GM12878 (cell line): Measurements from ENCODE around the gene PPOX.

Experiments
- EGR1 ChIP-seq, 2 experiments: IDR thresholded peaks; 1 replicate in 1 of 2; 2 replicates in 1 of 2; pipeline ENCODE4 v1.6.1; 2011 to 2012; ENCODE audit warnings: low read depth in 2 of 2, low read length in 2 of 2, borderline replicate concordance in 1 of 2, mild to moderate bottlenecking in 1 of 2, moderate library complexity in 1 of 2
- EP300 ChIP-seq, 2 experiments: fragments of 150-350 bp in 1 of 2; IDR thresholded peaks; 2 replicates each; pipeline ENCODE4 v1.6.1; 2011 to 2012; ENCODE audit warnings: low read depth in 2 of 2, low read length in 2 of 2, borderline replicate concordance in 1 of 2, improper control_type of control experiment in 1 of 2, inconsistent platforms in 1 of 2; ENCODE audit not compliant: control insufficient read depth in 1 of 2
- HDGF ChIP-seq: fragments of 450-650 bp; IDR thresholded peaks from 2 replicates; pipeline ENCODE4 v1.6.1; 2016; ENCODE audit warnings: antibody characterized with exemption
- MEF2B ChIP-seq: fragments of 450-650 bp; IDR thresholded peaks from 2 replicates; pipeline ENCODE4 v1.6.1; 2018; ENCODE audit warnings: mild to moderate bottlenecking, moderate library complexity; ENCODE audit not compliant: partially characterized antibody, poor library complexity, severe bottlenecking
- NRF1 ChIP-seq: conservative IDR thresholded peaks from 2 replicates; pipeline ENCODE4 v1.6.1; 2011; ENCODE audit warnings: mild to moderate bottlenecking, low read depth, low read length, improper control_type of control experiment
- POLR2A ChIP-seq: IDR thresholded peaks from 2 replicates; pipeline ENCODE4 v1.6.1; 2011; ENCODE audit warnings: low read depth, mild to moderate bottlenecking, low read length
- SP1 ChIP-seq: IDR thresholded peaks from one replicate; pipeline ENCODE4 v1.6.1; 2011; ENCODE audit warnings: low read depth, low read length
- ZNF274 ChIP-seq: IDR thresholded peaks from one replicate; pipeline ENCODE4 v1.8.0; 2011; ENCODE audit not compliant: insufficient read length, insufficient read depth
- TF ChIP-seq, protein P1 (sequence below): IDR thresholded peaks from 2 replicates; pipeline ENCODE4 v1.6.1; 2011; ENCODE audit warnings: borderline replicate concordance, low read depth, mild to moderate bottlenecking, moderate library complexity, mixed read lengths, low read length; ENCODE audit not compliant: insufficient read depth; ENCODE audit errors: extremely low read length

DNA sequence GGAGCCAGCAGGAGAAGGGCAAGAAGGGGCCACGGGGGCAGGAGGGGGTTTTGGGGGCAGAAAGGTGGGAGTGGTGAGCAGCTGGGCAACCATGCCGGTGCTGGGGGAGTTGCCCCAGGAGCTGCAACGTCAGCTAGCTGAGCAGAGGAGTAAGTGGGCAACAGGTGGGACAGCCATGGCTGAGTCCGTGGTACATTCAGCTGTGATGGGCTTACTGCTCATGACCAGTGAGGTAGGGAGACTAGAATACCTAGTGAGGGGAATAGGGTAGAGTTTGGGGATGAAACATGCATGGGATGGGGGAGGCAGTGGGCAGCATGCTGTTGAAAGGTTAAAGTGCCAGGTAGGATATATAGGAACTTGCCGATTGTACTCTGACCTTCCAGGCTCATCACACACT is 4.6 kb upstream of the PPOX start:
- no peak for TF ChIP-seq POLR2A
- no peak for TF ChIP-seq SP1
- TF ChIP-seq ZNF274: no peak
- no peak for TF ChIP-seq EGR1 (IDR thresholded peaks at IDR 0.05; ENCODE audit: borderline replicate concordance in 1 of 2, low read depth in 2 of 2, low read length in 2 of 2)
- TF ChIP-seq HDGF: no peak
- TF ChIP-seq, protein P1, sequence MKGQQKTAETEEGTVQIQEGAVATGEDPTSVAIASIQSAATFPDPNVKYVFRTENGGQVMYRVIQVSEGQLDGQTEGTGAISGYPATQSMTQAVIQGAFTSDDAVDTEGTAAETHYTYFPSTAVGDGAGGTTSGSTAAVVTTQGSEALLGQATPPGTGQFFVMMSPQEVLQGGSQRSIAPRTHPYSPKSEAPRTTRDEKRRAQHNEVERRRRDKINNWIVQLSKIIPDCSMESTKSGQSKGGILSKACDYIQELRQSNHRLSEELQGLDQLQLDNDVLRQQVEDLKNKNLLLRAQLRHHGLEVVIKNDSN: no peak
- no peak for TF ChIP-seq EP300 (IDR thresholded peaks at IDR 0.05; ENCODE audit: borderline replicate concordance in 1 of 2, control insufficient read depth in 1 of 2, low read depth in 2 of 2, low read length in 2 of 2)
- TF ChIP-seq NRF1: no peak
- no peak for TF ChIP-seq MEF2B
